ENCODE results near the gene ABCA4. TPM values are rescaled to one million over a fixed set of nuclear protein-coding genes. Genes with fewer than 3 reads are reported as not detected.

The ABCA4 gene
- total RNA-seq, 1 donor from 2014 or later: 51.7 TPM

GRCh38 chr1:93977598-93977945 lies 143.4 kb downstream of the ABCA4 start:
- Mint-ChIP-seq H3K27me3 (ENCODE audit: unreplicated experiment) (peaks cover 5% of the 10 kb centered on the region), H3K4me1 (ENCODE audit: unreplicated experiment) (peaks cover 3% of the 10 kb centered on the region), H3K27ac (ENCODE audit: unreplicated experiment) (no peak overlapping the region), H3K36me3 (ENCODE audit: low read depth, unreplicated experiment) (peaks cover 3% of the 10 kb centered on the region), H3K9me3 (ENCODE audit: unreplicated experiment) (no peaks in the 10 kb centered on the region), H3K4me3 (ENCODE audit: unreplicated experiment) (no peak overlapping the region)
- DNase-seq (ENCODE audit: low spot score): no peak
- no peak for TF ChIP-seq CTCF (IDR thresholded peaks at IDR 0.05; ENCODE audit: unreplicated experiment)

GRCh38 chr1:93976711-93977597 lies 144.0 kb downstream of the ABCA4 start:
- no peak for DNase-seq (ENCODE audit: low spot score)
- H3K36me3 Mint-ChIP-seq (ENCODE audit: low read depth, unreplicated experiment): peaks cover 3% of the 10 kb centered on the region
- H3K4me3 Mint-ChIP-seq (ENCODE audit: unreplicated experiment): no peak overlapping the region
- H3K9me3 Mint-ChIP-seq (ENCODE audit: unreplicated experiment): no peaks in the 10 kb centered on the region
- no peak for TF ChIP-seq CTCF (IDR thresholded peaks at IDR 0.05; ENCODE audit: unreplicated experiment)
- peaks cover 5% of the 10 kb centered on the region for H3K27me3 Mint-ChIP-seq (ENCODE audit: unreplicated experiment)
- peaks cover 3% of the 10 kb centered on the region for H3K4me1 Mint-ChIP-seq (ENCODE audit: unreplicated experiment)
- no peak overlapping the region for H3K27ac Mint-ChIP-seq (ENCODE audit: unreplicated experiment)

- TF ChIP-seq CTCF (IDR thresholded peaks at IDR 0.05; ENCODE audit: unreplicated experiment): no peak
- no peak for DNase-seq (ENCODE audit: low spot score)
- Mint-ChIP-seq H3K27ac (ENCODE audit: unreplicated experiment) (no peak overlapping the region), H3K4me1 (ENCODE audit: unreplicated experiment) (peaks cover 3% of the 10 kb centered on the region), H3K36me3 (ENCODE audit: low read depth, unreplicated experiment) (peaks cover 3% of the 10 kb centered on the region), H3K27me3 (ENCODE audit: unreplicated experiment) (peaks cover 5% of the 10 kb centered on the region), H3K9me3 (ENCODE audit: unreplicated experiment) (no peaks in the 10 kb centered on the region), H3K4me3 (ENCODE audit: unreplicated experiment) (no peak overlapping the region)
These were observed 144.7 kb downstream of the ABCA4 start for GRCh38 chr1:93976291-93976690.

- H3K27me3 Mint-ChIP-seq (ENCODE audit: unreplicated experiment): peaks cover 2% of the 10 kb centered on the region
- H3K4me1 Mint-ChIP-seq (ENCODE audit: unreplicated experiment): no peaks in the 10 kb centered on the region
- TF ChIP-seq CTCF (IDR thresholded peaks at IDR 0.05; ENCODE audit: unreplicated experiment): no peak
- no peaks in the 10 kb centered on the region for H3K9me3 Mint-ChIP-seq (ENCODE audit: unreplicated experiment)
- no peak overlapping the region for H3K4me3 Mint-ChIP-seq (ENCODE audit: unreplicated experiment)
- no peak for DNase-seq (ENCODE audit: low spot score)
- H3K36me3 Mint-ChIP-seq (ENCODE audit: low read depth, unreplicated experiment): no peaks in the 10 kb centered on the region
- no peak overlapping the region for H3K27ac Mint-ChIP-seq (ENCODE audit: unreplicated experiment)
These were observed 148.6 kb downstream of the ABCA4 start for GRCh38 chr1:93972341-93972740.

- no peak for TF ChIP-seq CTCF (IDR thresholded peaks at IDR 0.05; ENCODE audit: unreplicated experiment)
- no peak overlapping the region for H3K4me3 Mint-ChIP-seq (ENCODE audit: unreplicated experiment)
- no peaks in the 10 kb centered on the region for H3K36me3 Mint-ChIP-seq (ENCODE audit: low read depth, unreplicated experiment)
These were observed 151.1 kb downstream of the ABCA4 start for GRCh38 chr1:93969887-93970286.

More at GRCh38 chr1:93969887-93970286, 151.1 kb downstream of the ABCA4 start:
- Mint-ChIP-seq H3K27ac (ENCODE audit: unreplicated experiment) (no peak overlapping the region), H3K9me3 (ENCODE audit: unreplicated experiment) (no peaks in the 10 kb centered on the region), H3K27me3 (ENCODE audit: unreplicated experiment) (peaks cover 3% of the 10 kb centered on the region), H3K4me1 (ENCODE audit: unreplicated experiment) (no peaks in the 10 kb centered on the region)
- DNase-seq (ENCODE audit: low spot score): no peak

All from endothelial cell (in vitro differentiated cells).